OCI-LY1 (cell line): ENCODE data around the gene IL22RA2.

ENCODE experiments used
- H2AFZ ChIP-seq: fragments of 200-600 bp; sonication (generic), shearing (Covaris generic); 2 replicates; pipeline ENCODE4 v1.6.0; 2014; ENCODE audit warnings: antibody characterized with exemption, mild to moderate bottlenecking, low read length
- H3F3A ChIP-seq: fragments of 200-600 bp; sonication (generic), shearing (Covaris generic); 2 replicates; pipeline ENCODE4 v1.6.0; 2014; ENCODE audit warnings: mild to moderate bottlenecking, antibody characterized with exemption, low read length, moderate library complexity; ENCODE audit not compliant: insufficient read depth
- H3K27ac ChIP-seq: fragments of 200-600 bp; sonication (generic); 2 replicates; pipeline ENCODE4 v1.5.1; 2014; ENCODE audit warnings: low read length, mixed run types, mild to moderate bottlenecking, low read depth; ENCODE audit not compliant: poor library complexity, severe bottlenecking
- H3K27me3 ChIP-seq: fragments of 200-600 bp; sonication (generic); 2 replicates; pipeline ENCODE4 v1.6.0; 2014; ENCODE audit warnings: antibody characterized with exemption, mild to moderate bottlenecking, low read length, moderate library complexity; ENCODE audit not compliant: insufficient read depth
- H3K36me3 ChIP-seq: fragments of 200-600 bp; sonication (generic); 2 replicates; pipeline ENCODE4 v1.6.1; 2014; ENCODE audit warnings: mild to moderate bottlenecking, antibody characterized with exemption, low read length, moderate library complexity, mixed read lengths; ENCODE audit not compliant: insufficient read depth
- H3K4me1 ChIP-seq: fragments of 200-600 bp; sonication (generic); 2 replicates; pipeline ENCODE4 v1.5.1; 2014; ENCODE audit warnings: mild to moderate bottlenecking, low read length, moderate library complexity; ENCODE audit not compliant: insufficient read depth, severe bottlenecking
- H3K4me2 ChIP-seq: fragments of 200-600 bp; sonication (generic), shearing (Covaris generic); 2 replicates; pipeline ENCODE4 v1.6.1; 2014; ENCODE audit warnings: low read length
- H3K4me3 ChIP-seq: fragments of 200-600 bp; sonication (generic); 2 replicates; pipeline ENCODE4 v1.5.1; 2014; ENCODE audit warnings: low read length, low read depth, mild to moderate bottlenecking, mixed read lengths; ENCODE audit not compliant: poor library complexity, severe bottlenecking
- H3K79me2 ChIP-seq: fragments of 200-600 bp; shearing (Covaris generic); 2 replicates; pipeline ENCODE4 v1.6.1; 2016; ENCODE audit warnings: mixed run types, low read length, mixed read lengths; ENCODE audit not compliant: insufficient read depth
- H3K9ac ChIP-seq: fragments of 200-600 bp; sonication (generic), shearing (Covaris generic); 2 replicates; pipeline ENCODE4 v1.6.1; 2014; ENCODE audit warnings: mild to moderate bottlenecking, low read length, mixed read lengths
- H3K9me2 ChIP-seq: fragments of 200-600 bp; sonication (generic), shearing (Covaris generic); 2 replicates; pipeline ENCODE4 v1.6.1; 2014; ENCODE audit warnings: low read depth, mild to moderate bottlenecking, low read length, mixed read lengths
- H3K9me3 ChIP-seq: fragments of 200-600 bp; shearing (Covaris generic); 2 replicates; pipeline ENCODE4 v1.6.1; 2014; ENCODE audit warnings: low read length, mixed read lengths
- H4K20me1 ChIP-seq: fragments of 200-600 bp; sonication (generic), shearing (Covaris generic); 2 replicates; pipeline ENCODE4 v1.6.0; 2016; ENCODE audit warnings: mild to moderate bottlenecking, low read length; ENCODE audit not compliant: insufficient read depth
- CTCF ChIP-seq: fragments of 200-600 bp; sonication (generic), shearing (Covaris generic); IDR thresholded peaks from 2 replicates; pipeline ENCODE4 v1.5.1; 2017; ENCODE audit warnings: mild to moderate bottlenecking, antibody characterized with exemption, low read length, moderate library complexity, mixed read lengths
- EZH2 ChIP-seq: fragments of 200-600 bp; sonication (generic), shearing (Covaris generic); IDR thresholded peaks from 2 replicates; pipeline ENCODE4 v1.8.0; 2017; ENCODE audit warnings: borderline replicate concordance, mixed run types, mild to moderate bottlenecking, antibody characterized with exemption, low read length, moderate library complexity, mixed read lengths

Gene IL22RA2

GRCh38 chr6:137192821-137193220 is 19.4 kb upstream of the IL22RA2 start:
- Histone ChIP-seq H3K9me3 (peaks cover 13% of the 10 kb centered on the region; the same call in 1 of the 2 replicates), H3K4me3 (no peak overlapping the region), H3K9me2 (no peaks in the 10 kb centered on the region), H3K27me3 (no peaks in the 10 kb centered on the region), H3K27ac (no peak overlapping the region), H3K36me3 (peaks cover 5% of the 10 kb centered on the region), H3K4me1 (no peaks in the 10 kb centered on the region), H4K20me1 (no peaks in the 10 kb centered on the region), H3K9ac (no peak overlapping the region), H3K4me2 (no peak overlapping the region), H3F3A (no peaks in the 10 kb centered on the region), H2AFZ (no peak overlapping the region), H3K79me2 (no peaks in the 10 kb centered on the region)
- no peak for TF ChIP-seq EZH2
- TF ChIP-seq CTCF, result peak; percentile 23; the same call in 1 of the 2 replicates

- no peak overlapping the region for H3K4me3 ChIP-seq
- no peak for TF ChIP-seq CTCF
- no peak for TF ChIP-seq EZH2
- no peaks in the 10 kb centered on the region for H3K79me2 ChIP-seq
- H3F3A ChIP-seq, result no peaks in the 10 kb centered on the region
- no peaks in the 10 kb centered on the region for H4K20me1 ChIP-seq
- no peak overlapping the region for H2AFZ ChIP-seq
- no peak overlapping the region for H3K27ac ChIP-seq
- H3K9me3 ChIP-seq, result peaks cover 13% of the 10 kb centered on the region; the same call in 1 of the 2 replicates
- H3K27me3 ChIP-seq, result no peaks in the 10 kb centered on the region
- no peak overlapping the region for H3K9ac ChIP-seq
- H3K9me2 ChIP-seq, result no peaks in the 10 kb centered on the region
- no peak overlapping the region for H3K4me2 ChIP-seq
- no peaks in the 10 kb centered on the region; the same call in 1 of the 2 replicates for H3K36me3 ChIP-seq
- no peaks in the 10 kb centered on the region for H3K4me1 ChIP-seq
These were observed 18.2 kb upstream of the IL22RA2 start for GRCh38 chr6:137191670-137192069.

- no peak overlapping the region for H3K4me3 ChIP-seq
- H3K79me2 ChIP-seq, result no peaks in the 10 kb centered on the region
- H3K9me2 ChIP-seq, result no peaks in the 10 kb centered on the region
- no peak overlapping the region for H3K4me2 ChIP-seq
- TF ChIP-seq EZH2 (no peak), CTCF (no peak)
- H3K36me3 ChIP-seq, result no peaks in the 10 kb centered on the region
- no peaks in the 10 kb centered on the region for H3K27me3 ChIP-seq
- H3K4me1 ChIP-seq, result no peaks in the 10 kb centered on the region
- H3K9me3 ChIP-seq, result peaks cover 13% of the 10 kb centered on the region; the same call in 1 of the 2 replicates
- no peak overlapping the region for H3K9ac ChIP-seq
- H3K27ac ChIP-seq, result no peak overlapping the region
- no peak overlapping the region for H2AFZ ChIP-seq
- H4K20me1 ChIP-seq, result no peaks in the 10 kb centered on the region
- H3F3A ChIP-seq, result no peaks in the 10 kb centered on the region
These were observed 17.8 kb upstream of the IL22RA2 start for GRCh38 chr6:137191236-137191635.
